Esophagus squamous epithelium (tissue), 4 donors: Measurements from ENCODE around the gene F8A1.
A peak's percentile ranks its signal among the peaks of the same experiment; 100 is the strongest.

Source experiments
- CTCF ChIP-seq, 6 experiments: fragments of 450-650 bp in 4 of 6; fragments of 200-600 bp in 2 of 6; sonication (generic) in 2 of 6; IDR thresholded peaks; one replicate each; pipeline ENCODE4 v1.5.1; 2016 to 2019; ENCODE audit warnings: antibody characterized with exemption in 6 of 6, mild to moderate bottlenecking in 4 of 6, moderate library complexity in 4 of 6
- POLR2A ChIP-seq, 4 donors: fragments of 450-650 bp; IDR thresholded peaks; one replicate each; pipeline ENCODE4 v1.6.1; 2017; ENCODE audit warnings: antibody characterized with exemption in 4 of 4, mild to moderate bottlenecking in 4 of 4, moderate library complexity in 3 of 4

GRCh38 chrX:154840856-154841255 is 45.3 kb upstream of the F8A1 start:
- TF ChIP-seq CTCF (IDR thresholded peaks at IDR 0.05): peak in 4 of 6 experiments; percentile 22 to 55 (median 38)
- no peak for TF ChIP-seq POLR2A (IDR thresholded peaks at IDR 0.05)
